ENCODE measurements around the gene ARHGEF25.
A peak's percentile ranks its signal among the peaks of the same experiment; 100 is the strongest.
"Not testable (repeated sequence)": the region's sequence is repeated elsewhere in the genome, so short reads cannot be mapped to it uniquely, and the experiment has no call there.

The ARHGEF25 gene

GRCh38 chr12:57586128-57586527, 25.1 kb upstream of the ARHGEF25 start:
- no peak for DNase-seq

GRCh38 chr12:57586832-57587429, 24.3 kb upstream of the ARHGEF25 start:
- no peak for DNase-seq

- DNase-seq, result not testable (repeated sequence)
Observed at GRCh38 chr12:57588951-57589610, 22.2 kb upstream of the ARHGEF25 start.

GRCh38 chr12:57590479-57590863, 20.8 kb upstream of the ARHGEF25 start:
- DNase-seq, result no peak

GRCh38 chr12:57590864-57591781, 20.1 kb upstream of the ARHGEF25 start, which contains the start of gene PIP4K2C:
PIP4K2C (plus strand) TSS chr12:57591192; CDS start chr12:57591290, 98 bp downstream.
- DNase-seq, result peak; percentile 31

- DNase-seq, result no peak
Observed at GRCh38 chr12:57591782-57592325, 19.4 kb upstream of the ARHGEF25 start.

GRCh38 chr12:57592551-57593165, 18.6 kb upstream of the ARHGEF25 start:
- DNase-seq, result no peak

- DNase-seq, result no peak
Observed at GRCh38 chr12:57593187-57593586, 18.0 kb upstream of the ARHGEF25 start.

GRCh38 chr12:57600395-57600794, 10.8 kb upstream of the ARHGEF25 start:
- no peak for DNase-seq

GRCh38 chr12:57602544-57602943, 8.7 kb upstream of the ARHGEF25 start:
- no peak for DNase-seq

- DNase-seq, result no peak
Observed at GRCh38 chr12:57603324-57603723, 7.9 kb upstream of the ARHGEF25 start.

- no peak for DNase-seq
Observed at GRCh38 chr12:57603815-57604453, 7.3 kb upstream of the ARHGEF25 start.

- DNase-seq, result no peak
Observed at GRCh38 chr12:57604454-57604991, 6.7 kb upstream of the ARHGEF25 start, which contains the start of gene DTX3. DTX3 (plus strand) TSS chr12:57604824; CDS start chr12:57606518, 1,694 bp downstream.

- DNase-seq, result no peak
Observed at GRCh38 chr12:57604992-57605810, 6.0 kb upstream of the ARHGEF25 start.

- DNase-seq, result no peak
Observed at GRCh38 chr12:57605811-57606311, 5.4 kb upstream of the ARHGEF25 start.

GRCh38 chr12:57606399-57606798, 4.8 kb upstream of the ARHGEF25 start:
- DNase-seq, result no peak

- no peak for DNase-seq
Observed at GRCh38 chr12:57606821-57607220, 4.4 kb upstream of the ARHGEF25 start.

GRCh38 chr12:57607958-57608663, 3.1 kb upstream of the ARHGEF25 start:
- no peak for DNase-seq

GRCh38 chr12:57609101-57609780, 2.0 kb upstream of the ARHGEF25 start:
- DNase-seq, result no peak

All from NCI-H2081 treated with DMSO at 0.1 percent for 48 hours (cell line).